Superior temporal gyrus (tissue), 1 donor: ENCODE data around the gene GHDC.

Experiments used
- DNase-seq: peaks from one replicate; pipeline ENCODE4 v3.0.0-alpha.2; 2016; ENCODE audit errors: extremely low spot score

GHDC gene

GRCh38 chr17:42183741-42184711 lies 10.3 kb downstream of the GHDC start:
- peak; percentile 84 for DNase-seq

GRCh38 chr17:42182927-42183734 lies 11.2 kb downstream of the GHDC start:
- no peak for DNase-seq

- DNase-seq, result no peak
These were observed 12.5 kb downstream of the GHDC start for GRCh38 chr17:42181851-42182207.

- peak; percentile 74 for DNase-seq
These were observed 13.1 kb downstream of the GHDC start, which contains the start of gene KCNH4 for GRCh38 chr17:42180922-42181850. KCNH4 (minus strand) TSS chr17:42181142; CDS start chr17:42180945, 197 bp downstream.

- no peak for DNase-seq
These were observed 13.8 kb downstream of the GHDC start for GRCh38 chr17:42180411-42180921.

GRCh38 chr17:42179911-42180410 lies 14.3 kb downstream of the GHDC start:
- DNase-seq, result no peak

GRCh38 chr17:42179335-42179734 lies 15.0 kb downstream of the GHDC start:
- no peak for DNase-seq

GRCh38 chr17:42178817-42179216 lies 15.5 kb downstream of the GHDC start:
- DNase-seq, result no peak

GRCh38 chr17:42177684-42178083 lies 16.6 kb downstream of the GHDC start:
- DNase-seq, result no peak

GRCh38 chr17:42174126-42174783 lies 20.0 kb downstream of the GHDC start:
- DNase-seq, result no peak

GRCh38 chr17:42171831-42172230 lies 22.5 kb downstream of the GHDC start:
- DNase-seq, result no peak

- no peak for DNase-seq
These were observed 24.9 kb downstream of the GHDC start for GRCh38 chr17:42169351-42169750.

- DNase-seq, result no peak
These were observed 26.5 kb downstream of the GHDC start for GRCh38 chr17:42167807-42168206.

- no peak for DNase-seq
These were observed 28.0 kb downstream of the GHDC start for GRCh38 chr17:42166196-42166763.

GRCh38 chr17:42165751-42166150 lies 28.5 kb downstream of the GHDC start:
- no peak for DNase-seq

- DNase-seq, result no peak
These were observed 30.4 kb downstream of the GHDC start for GRCh38 chr17:42163696-42164407.

- DNase-seq, result no peak
These were observed 31.2 kb downstream of the GHDC start for GRCh38 chr17:42163113-42163512.

GRCh38 chr17:42160531-42160910 lies 33.8 kb downstream of the GHDC start:
- DNase-seq, result no peak

- DNase-seq, result no peak
These were observed 34.3 kb downstream of the GHDC start for GRCh38 chr17:42159796-42160530.
